Esophagus squamous epithelium (tissue), 4 donors: ENCODE results near the gene CNTD1.

Source experiments
- CTCF ChIP-seq, 6 experiments: fragments of 450-650 bp in 4 of 6; fragments of 200-600 bp in 2 of 6; sonication (generic) in 2 of 6; IDR thresholded peaks; one replicate each; pipeline ENCODE4 v1.5.1; 2016 to 2019; ENCODE audit warnings: antibody characterized with exemption in 6 of 6, mild to moderate bottlenecking in 4 of 6, moderate library complexity in 4 of 6
- POLR2A ChIP-seq, 4 donors: fragments of 450-650 bp; IDR thresholded peaks; one replicate each; pipeline ENCODE4 v1.6.1; 2017; ENCODE audit warnings: antibody characterized with exemption in 4 of 4, mild to moderate bottlenecking in 4 of 4, moderate library complexity in 3 of 4

- TF ChIP-seq CTCF (IDR thresholded peaks at IDR 0.05) (no peak), POLR2A (IDR thresholded peaks at IDR 0.05) (no peak)
Measured at GRCh38 chr17:42844761-42845555, 46.3 kb downstream of the CNTD1 start.
